Right ventricle myocardium inferior (tissue), 1 donor: ENCODE data around the gene RAB28. TPM values are rescaled to one million over a fixed set of nuclear protein-coding genes. Genes with fewer than 3 reads are reported as not detected.
"Not testable (repeated sequence)": the region's sequence is repeated elsewhere in the genome, so short reads cannot be mapped to it uniquely, and the experiment has no call there.

Experiments used
- ATAC-seq: fragments of 200-7000 bp; cut with Tn5 transposase; one replicate; pipeline ENCODE4 v1.9.1; 2020; ENCODE audit warnings: mild to moderate bottlenecking, moderate library complexity
- DNase-seq: peaks from one replicate; pipeline ENCODE4 v3.0.0; 2021; ENCODE audit errors: missing footprints
- intact Hi-C: fragments of 100-400 bp; cut with DNase I; formaldehyde crosslinking; loops from one replicate; pipeline ENCODE4 v1.11.0; 2022
- total RNA-seq: library from RNA; stranded (reverse); fragmentation: NEBNext Ultra II Directional; extraction: Animal tissue kit (Norgen Biotek cat#: 25700); gene quantifications from one replicate; pipeline ENCODE4 v1.2.1, GENCODE V29; 2021
- donor health status: DM: no; HTN: yes; CAD: no; lungs with severe emphysema.

The RAB28 gene
- total RNA-seq, 1 donor from 2014 or later: 20.2 TPM

DNA sequence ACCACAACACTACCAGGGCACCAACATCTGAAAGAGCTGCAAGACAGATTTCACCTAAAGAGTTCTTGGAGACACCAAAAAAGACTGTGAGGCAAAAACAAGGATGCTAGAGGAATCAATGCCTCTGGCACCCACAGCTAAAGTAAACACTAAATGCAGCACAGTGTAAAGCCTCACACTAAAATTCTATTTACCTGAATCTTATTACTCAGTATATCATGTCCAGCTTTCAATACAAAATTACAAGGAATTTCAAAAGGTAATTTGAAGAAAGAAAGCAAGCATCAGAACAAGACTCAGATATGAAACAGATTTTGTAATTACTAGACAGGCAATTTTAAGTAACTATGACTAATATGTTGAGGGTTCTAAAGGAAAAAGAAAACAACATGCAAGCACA, 19.6 kb downstream of the RAB28 start:
- intact Hi-C loops: no loop called here
- no peak for DNase-seq
- no peak for ATAC-seq

DNA sequence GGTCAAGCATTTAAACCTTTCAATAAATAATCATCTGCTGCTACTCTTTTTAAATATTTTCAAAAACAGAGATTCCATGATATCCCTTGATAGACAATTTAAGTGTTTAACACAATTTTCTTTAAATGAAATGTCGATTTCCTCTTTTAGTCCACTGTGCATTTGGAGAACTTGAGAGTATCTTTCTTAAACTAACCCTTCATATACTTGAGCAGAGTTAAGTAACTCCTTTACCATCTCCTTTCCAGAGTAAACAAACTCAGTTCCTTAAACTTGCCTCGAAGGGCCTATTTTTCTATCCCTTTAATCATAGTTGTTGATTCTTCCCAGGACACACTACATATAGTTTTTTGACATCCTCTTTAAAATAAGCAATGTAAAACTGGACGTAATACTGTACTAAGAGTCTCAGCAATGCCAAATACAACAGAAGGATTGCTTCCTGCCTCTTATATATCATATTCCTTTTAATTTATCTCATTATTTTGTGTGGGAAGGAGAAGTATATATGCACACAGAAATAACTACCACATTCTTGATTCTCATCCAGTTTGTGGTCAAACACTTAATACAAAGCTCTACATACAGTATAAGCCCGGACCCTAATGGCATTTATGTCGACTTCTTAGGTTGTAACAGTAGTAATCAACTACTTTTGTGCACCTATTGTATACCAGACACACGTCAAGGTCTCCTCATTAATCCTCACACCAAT, 22.8 kb downstream of the RAB28 start:
- DNase-seq (no peak), ATAC-seq (no peak)
- intact Hi-C loops: no loop called here

DNA sequence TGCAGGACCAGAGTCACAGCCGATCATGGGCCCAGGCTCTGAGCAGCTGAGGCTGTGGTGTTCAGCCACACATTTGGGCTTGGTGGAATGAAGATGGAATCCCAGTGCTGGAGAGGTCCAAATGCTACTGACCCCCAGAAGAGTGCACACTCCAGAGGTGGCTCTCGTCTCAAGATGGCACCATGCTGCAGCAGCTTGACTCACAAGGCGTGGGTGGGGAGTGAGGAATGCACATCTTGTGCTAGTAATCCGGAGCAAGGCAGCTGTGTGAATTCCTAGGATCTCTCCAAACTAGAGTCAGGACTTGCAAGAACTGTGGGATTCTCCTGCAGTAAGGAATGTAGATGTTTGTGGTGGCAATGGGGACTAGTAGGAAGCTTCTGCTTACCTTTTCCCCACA, 28.7 kb downstream of the RAB28 start:
- ATAC-seq (no peak), DNase-seq (peak; percentile 25)
- intact Hi-C loops: no loop called here

DNA sequence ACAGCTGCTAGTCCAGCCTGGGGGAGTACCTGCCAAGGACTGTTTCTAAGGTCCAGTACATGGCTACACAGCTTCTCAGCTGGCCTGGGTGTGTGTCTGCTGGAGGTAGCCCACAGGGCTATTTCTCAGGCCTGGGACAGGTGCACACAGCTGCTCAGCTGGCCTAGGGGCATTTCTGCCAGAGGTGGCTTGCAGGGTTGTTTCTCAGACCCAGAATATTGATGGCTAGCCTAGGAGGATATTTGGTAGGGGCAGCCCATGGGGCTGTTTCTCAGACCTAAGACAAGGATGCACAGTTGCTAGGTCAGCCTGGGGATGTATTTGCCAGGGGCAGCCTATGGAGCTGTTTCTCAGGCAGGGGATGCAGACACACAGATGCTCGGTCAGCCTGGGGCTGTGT, 29.4 kb downstream of the RAB28 start:
- DNase-seq: no peak
- intact Hi-C loops: no loop called here
- ATAC-seq: no peak

DNA sequence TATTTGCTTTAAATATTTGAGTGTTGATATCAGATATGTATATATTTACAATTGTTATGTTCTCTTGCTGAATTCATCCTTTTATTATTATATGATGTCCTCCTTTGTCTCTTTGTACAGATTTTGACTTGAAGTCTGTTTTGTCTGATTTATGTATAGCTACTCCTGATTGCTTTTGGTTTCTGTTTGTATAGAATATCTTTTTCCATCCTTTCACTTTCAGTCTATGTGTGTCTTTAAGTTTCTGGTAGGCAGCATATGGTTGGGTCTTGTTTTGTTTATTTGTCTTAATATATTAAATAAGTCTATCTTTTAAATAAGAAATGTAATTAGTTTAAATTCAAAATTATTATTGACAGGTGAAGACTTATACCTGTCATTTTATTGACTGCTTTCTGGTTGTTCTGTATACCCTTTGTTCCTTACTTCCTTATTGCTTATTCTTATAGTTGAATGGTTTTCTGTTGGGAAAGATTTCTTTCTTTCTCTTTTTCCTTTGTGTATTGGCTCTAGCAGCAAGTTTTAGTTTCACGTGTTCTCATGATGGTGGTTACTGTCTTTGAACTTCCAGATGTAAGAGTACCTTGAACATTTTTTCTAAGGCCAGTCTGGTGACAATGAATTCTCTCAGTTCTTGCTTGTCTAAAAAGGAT, 31.1 kb downstream of the RAB28 start:
- ATAC-seq: no peak
- intact Hi-C loops: no loop called here
- DNase-seq: no peak

DNA sequence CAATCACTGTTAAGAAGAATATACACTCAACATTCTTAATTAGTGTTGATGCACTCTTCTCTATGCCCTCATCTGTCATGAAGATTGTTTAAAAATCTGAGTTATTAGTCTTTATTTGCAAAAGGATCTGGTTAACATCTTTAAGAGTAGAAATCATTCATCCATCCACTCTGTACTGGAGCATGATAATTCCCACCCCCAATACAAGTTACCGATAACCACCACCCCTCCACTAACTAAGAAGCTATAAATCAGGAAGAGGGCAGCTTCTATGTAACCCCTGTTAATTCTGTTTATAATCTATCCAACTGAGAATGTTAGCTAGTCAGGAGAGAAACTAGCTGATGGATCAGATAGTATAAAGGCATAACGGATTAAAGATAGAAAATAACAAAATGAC, 34.5 kb downstream of the RAB28 start:
- ATAC-seq: no peak
- intact Hi-C loops: no loop called here
- no peak for DNase-seq

DNA sequence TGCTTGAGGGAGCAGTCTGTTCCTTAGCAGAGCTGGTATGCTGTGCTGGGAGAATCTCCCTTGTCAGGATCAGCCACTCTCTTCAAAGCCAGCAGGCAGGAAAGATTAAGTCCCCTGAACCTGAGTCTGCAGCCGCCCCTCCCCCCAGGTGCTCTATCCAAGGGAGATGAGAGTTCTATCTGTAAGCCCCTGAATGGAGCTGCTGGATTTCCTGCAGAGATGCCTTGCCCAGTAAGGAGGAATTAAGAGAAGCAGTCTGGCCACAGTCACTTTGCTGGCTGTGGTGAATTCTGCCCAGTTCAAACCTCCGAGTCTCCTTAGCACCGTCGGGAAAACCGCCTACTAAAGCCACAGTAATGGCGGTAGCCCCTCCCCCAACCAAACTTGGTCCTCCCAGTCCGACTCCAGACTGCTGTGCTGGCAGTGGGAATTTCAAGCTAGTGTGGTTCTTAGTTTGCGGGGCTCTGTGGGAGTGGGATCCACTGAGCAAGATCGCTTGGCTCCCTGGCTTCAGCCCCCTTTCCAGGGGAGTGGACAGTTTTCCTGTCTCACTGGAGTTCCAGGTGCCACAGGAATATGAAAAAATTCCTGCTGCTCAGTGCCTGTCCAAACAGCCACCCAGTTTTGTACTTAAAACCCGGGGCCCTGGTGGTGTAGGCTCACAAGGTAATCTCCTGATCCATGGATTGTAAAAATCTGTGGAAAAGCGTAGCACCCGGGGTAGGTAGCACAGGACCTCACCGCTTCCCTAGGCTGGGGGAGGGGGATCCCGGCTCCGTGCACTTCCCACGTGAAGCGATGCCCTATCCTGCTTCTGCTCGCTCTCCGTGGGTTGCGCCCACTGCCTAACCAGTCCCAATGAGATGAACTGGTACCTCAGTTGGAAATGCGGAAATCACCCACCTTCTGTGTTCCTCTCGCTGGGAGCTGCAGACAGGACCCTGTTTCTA, 38.0 kb downstream of the RAB28 start:
- DNase-seq (no peak), ATAC-seq (no peak)
- intact Hi-C loops: no loop called here

DNA sequence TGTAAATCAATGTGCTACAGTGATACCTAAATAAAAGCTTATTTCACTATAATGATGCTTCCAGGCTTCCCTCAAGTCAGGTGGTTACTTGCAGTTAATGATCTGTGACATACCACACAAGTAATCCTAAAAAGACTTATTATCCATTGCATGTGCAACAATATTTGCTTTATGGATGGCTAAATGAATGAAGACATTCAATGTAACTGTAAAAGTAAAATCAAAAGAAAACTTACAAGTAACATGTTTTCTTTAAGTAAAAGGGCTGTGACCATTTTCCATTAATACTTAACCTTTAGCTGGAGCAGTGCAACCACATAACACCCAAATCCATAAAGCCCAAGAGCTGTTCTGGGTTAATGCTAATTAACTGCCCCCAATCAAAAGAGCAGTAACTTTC, 42.6 kb downstream of the RAB28 start:
- ATAC-seq: no peak
- intact Hi-C loops: no loop called here
- DNase-seq: no peak

DNA sequence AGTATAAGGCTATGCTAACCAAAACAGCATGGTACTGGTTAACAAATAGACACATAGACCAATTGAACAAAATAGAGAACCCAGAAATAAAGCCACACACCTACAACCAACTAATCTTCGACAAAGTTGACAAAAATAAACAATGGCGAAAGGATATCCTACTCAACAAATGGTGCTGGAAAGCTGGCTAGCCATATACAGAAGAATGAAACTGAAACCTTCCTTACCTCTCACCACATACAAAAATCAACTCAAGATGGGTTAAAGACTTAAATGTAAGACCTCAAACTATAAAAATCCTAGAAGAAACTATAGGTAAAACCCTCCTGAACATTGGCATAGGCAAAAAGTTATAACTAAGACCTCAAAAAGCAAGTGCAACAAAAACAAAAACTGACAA, 47.2 kb downstream of the RAB28 start:
- intact Hi-C loops: no loop called here
- ATAC-seq (no peak), DNase-seq (no peak)

DNA sequence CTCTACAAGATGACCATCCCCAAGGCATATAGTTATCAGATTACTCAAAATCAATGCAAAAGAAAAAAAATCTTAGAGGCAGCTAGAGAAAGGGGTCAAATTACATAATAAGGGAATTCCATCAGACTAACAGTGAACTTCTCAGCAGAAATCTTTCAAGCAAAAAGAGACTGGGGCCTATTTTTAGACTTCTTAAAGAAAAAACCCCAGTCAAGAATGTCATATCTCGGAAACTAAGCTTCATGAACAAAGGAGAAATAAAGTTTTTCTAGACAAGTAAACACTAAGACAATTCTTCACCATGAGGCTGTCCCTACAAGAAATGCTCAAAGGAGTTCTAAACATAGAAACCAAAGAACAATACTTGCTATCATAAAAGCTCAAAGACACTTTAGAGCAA, 51.7 kb downstream of the RAB28 start:
- no peak for ATAC-seq
- intact Hi-C loops: no loop called here
- DNase-seq: no peak

DNA sequence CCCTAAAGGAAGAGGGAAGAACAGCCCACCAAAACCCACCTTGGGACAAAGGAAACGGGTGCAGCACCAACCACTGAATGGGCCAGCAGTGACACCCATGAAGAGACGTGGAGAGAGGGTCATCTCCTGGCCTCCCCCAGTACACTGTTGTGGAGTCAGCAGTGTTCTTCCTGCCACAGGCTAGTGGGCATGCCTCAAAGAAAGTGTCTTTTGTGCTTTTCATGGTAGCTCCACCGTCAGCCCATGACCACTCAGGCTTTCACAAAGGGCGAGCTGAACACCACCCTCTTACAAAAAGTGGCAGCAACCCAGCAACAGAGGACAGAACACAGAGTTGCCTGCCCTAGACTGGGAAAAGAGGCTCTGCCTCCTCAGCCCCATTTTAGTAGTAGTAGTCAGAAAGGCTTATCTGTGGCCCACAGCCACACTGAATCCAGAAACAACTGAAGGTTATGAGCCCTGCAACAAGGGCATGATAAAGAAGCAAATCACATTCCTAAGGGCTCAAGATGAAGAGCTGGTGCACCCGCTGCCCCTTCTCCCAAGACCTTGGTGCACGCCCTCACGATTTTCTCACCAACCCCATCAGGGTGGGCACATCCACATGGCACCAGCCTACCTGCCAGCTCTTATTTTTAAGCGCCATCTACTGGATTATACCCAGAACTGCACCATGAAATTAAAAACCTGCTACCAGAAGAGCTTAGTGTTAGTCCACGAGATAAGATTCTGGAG, 53.1 kb downstream of the RAB28 start:
- DNase-seq (no peak), ATAC-seq (no peak)
- intact Hi-C loops: no loop called here

DNA sequence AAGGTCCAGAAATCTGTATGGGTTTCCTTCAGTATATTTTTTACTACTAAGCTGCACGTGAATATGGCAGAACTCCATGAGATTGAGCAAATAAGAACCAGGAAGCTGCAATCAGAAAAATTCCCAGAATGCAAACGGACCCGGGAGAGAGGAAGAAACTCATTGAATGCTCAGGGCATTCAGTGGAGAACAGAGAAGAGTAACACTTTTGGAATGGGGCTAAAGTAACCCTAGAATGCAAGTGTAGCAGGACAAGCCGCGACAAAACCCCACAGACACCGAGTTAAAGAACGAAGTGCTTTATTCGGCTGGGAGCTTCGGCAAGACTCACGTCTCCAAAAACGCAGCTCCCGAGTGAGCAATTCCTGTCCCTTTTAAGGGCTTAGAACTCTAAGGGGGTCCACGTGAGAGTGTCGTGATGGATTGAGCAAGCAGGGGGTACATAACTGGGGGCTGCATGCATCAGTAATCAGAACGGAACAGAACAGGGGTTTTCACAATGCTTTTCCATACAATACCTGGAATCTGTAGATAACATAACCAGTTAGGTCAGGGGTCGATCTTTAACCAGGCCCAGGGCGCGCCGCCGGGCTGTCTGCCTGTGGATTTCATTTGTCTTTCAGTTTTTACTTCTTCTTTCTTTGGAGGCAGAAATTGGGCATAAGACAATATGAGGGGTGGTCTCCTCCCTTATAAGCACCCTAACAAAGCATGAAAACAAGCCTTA, 56.4 kb downstream of the RAB28 start:
- intact Hi-C loops: no loop called here
- DNase-seq: peak; percentile 25
- ATAC-seq: no peak

DNA sequence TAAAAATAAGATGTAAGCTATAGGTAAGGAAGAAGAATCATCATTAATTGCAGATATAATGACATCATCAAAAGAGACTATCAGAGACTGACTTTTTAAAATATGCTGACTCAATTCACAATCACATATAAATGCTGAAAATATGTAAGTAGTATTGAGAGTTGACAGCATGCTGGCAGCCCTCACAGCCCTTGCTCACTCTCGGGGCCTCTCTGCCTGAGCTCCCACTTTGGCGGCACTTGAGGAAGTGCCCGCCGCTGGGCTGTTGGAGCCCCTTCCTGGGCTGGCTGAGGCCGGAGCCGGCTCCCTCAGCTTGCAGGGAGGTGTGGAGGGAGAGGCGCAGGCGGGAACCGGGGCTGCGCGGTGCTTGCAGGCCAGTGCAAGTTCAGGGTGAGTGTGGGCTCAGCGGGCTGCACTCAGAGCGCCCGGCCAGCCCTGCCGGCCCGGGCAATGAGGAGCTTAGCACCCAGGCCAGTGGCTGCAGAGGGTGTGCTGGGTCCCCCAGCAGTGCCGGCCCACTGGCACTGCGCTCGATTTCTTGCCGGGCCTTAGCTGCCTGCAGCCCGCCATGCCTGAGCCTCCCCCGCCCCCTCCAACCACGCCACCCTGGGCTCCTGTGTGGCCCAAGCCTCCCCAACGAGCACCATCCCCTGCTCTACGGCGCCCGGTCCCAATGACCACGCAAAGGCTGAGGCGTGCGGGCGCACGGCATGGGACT, 68.9 kb downstream of the RAB28 start:
- peak; percentile 75 for DNase-seq
- ATAC-seq: peak; percentile 64
- intact Hi-C loops: no loop called here

DNA sequence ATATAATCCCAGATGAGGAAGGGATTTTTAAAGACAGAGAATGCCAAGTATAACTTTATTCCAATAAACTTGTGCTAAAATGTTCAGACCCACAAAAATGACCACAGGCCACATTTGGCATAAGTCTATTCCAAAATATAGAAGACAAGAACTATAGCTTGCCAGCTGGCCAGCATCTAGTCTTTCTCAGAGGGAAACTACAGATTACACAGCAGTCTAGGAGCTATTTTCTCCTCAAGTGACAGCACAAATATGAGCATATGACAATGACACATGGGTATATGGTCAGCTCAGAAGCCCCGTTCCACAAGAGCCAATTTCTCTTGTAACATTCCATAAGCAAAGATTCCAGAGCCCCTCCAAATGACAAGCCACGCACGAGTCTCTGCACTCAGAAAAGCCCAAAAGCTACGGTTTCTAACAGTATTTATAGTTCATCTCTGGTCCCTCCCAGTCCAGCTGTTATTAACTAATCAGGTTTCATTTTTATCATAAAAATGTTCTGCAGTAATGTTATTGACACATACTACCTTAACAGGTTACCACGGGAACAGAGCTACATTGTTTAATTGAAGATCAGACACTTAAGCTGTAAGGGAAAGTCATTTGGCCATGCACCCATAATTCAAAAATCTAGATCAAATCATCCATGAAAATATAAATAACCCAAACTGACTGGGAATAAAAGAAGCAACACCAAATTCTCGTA, 70.3 kb downstream of the RAB28 start:
- intact Hi-C loops: loop anchor here (5.0 kb wide), 1 partner anchor 63 kb away; no protein-coding TSS in a partner anchor
- ATAC-seq: peak; percentile 65
- DNase-seq: no peak

DNA sequence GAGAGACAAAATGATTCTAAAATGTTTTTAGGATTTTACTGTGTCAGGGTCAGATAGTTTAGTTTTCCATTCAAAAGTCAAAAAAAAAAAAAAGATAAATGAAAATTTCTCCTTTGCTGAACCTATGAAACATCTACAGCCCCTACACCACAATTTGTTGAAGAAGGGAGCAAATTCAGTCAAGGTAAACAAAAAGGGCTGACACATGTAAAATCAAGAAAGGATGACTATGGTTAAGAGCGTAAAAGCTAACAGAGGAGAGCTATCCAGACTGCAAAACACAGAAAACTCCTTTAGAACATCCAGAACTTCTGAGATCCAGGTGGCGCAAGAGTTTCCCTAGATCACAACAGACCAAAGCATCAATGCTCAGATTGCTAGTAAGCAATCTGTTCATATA, 72.2 kb downstream of the RAB28 start:
- intact Hi-C loops: loop anchor here (5.0 kb wide), 1 partner anchor 65 kb away; no protein-coding TSS in a partner anchor
- ATAC-seq (no peak), DNase-seq (no peak)

DNA sequence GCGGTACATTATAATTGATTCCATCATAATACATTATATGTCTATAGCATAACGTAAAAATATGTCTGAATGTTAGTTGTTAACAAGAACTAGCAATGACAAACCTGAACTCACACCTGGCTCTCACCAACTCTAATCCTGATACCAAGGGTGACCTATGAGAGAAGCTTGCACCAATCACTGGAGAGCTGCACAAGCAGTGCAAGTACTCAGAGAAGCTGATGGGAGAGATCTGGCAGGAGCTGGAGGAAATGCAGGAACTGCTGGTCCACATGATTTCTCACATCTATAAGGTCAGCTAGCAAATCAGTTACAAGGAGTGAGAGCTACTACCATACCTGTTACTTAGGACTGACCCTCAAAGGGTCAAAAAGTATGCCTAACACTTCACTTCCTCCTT, 74.8 kb downstream of the RAB28 start:
- no peak for ATAC-seq
- intact Hi-C loops: no loop called here

DNA sequence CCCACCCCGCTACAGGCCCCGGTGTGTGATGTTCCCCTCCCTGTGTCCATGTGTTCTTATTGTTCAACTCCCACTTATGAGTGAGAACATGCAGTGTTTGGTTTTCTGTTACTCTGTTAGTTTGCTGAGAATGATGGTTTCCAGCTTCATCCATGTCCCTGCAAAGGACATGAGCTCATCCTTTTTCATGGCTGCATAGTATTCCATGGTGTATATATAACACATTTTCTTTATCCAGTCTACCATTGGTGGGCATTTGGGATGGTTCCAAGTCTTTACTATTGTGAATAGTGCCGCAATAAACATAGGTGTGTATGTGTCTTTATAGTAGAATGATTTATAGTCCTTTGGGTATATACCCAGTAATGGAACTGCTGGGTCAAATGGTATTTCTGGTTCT, 78.0 kb downstream of the RAB28 start:
- intact Hi-C loops, DNase-seq, ATAC-seq: not testable (repeated sequence)

More for the DNA sequence above, 74.8 kb downstream of the RAB28 start:
- DNase-seq: no peak
